ENCODE data around the gene ACSL4. TPM values are rescaled to one million over a fixed set of nuclear protein-coding genes. Genes with fewer than 3 reads are reported as not detected.

Gene ACSL4
- total RNA-seq, 1 donor, result 117 TPM

GRCh38 chrX:109775386-109775785 lies 42.3 kb upstream of the ACSL4 start:
- TF ChIP-seq CTCF (IDR thresholded peaks at IDR 0.05; ENCODE audit: extremely low read depth, low read depth, low read length), result no peak

GRCh38 chrX:109774706-109775105 lies 41.6 kb upstream of the ACSL4 start:
- Histone ChIP-seq H3K4me3 (ENCODE audit: insufficient read depth, low read length) (peak overlapping the region; percentile 34), H3K9me3 (ENCODE audit: low read depth, low read length) (no peaks in the 10 kb centered on the region), H3K27ac (ENCODE audit: low read depth, low read length) (peak overlapping the region; percentile 79), H3K4me2 (ENCODE audit: insufficient read depth, low read length) (peak overlapping the region; percentile 54), H3K36me3 (ENCODE audit: insufficient read depth, low read length) (no peaks in the 10 kb centered on the region), H4K20me1 (ENCODE audit: insufficient read depth, low read length) (no peaks in the 10 kb centered on the region), H3K4me1 (ENCODE audit: insufficient read depth, low read length) (peaks cover 24% of the 10 kb centered on the region), H2AFZ (ENCODE audit: low read length) (no peak overlapping the region), H3K79me2 (ENCODE audit: insufficient read depth, low read length) (no peaks in the 10 kb centered on the region), H3K27me3 (ENCODE audit: insufficient read depth, low read length) (no peaks in the 10 kb centered on the region)
- peak; percentile 65 for DNase-seq (ENCODE audit: insufficient read length, low spot score, missing footprints)
- TF ChIP-seq CTCF (IDR thresholded peaks at IDR 0.05; ENCODE audit: extremely low read depth, low read depth, low read length), result no peak

More at GRCh38 chrX:109775386-109775785, 42.3 kb upstream of the ACSL4 start:
- Histone ChIP-seq H3K27me3 (ENCODE audit: insufficient read depth, low read length) (no peaks in the 10 kb centered on the region), H3K4me3 (ENCODE audit: insufficient read depth, low read length) (no peak overlapping the region), H3K79me2 (ENCODE audit: insufficient read depth, low read length) (no peaks in the 10 kb centered on the region), H3K4me2 (ENCODE audit: insufficient read depth, low read length) (no peak overlapping the region), H3K9me3 (ENCODE audit: low read depth, low read length) (no peaks in the 10 kb centered on the region), H2AFZ (ENCODE audit: low read length) (no peak overlapping the region), H3K36me3 (ENCODE audit: insufficient read depth, low read length) (no peaks in the 10 kb centered on the region), H4K20me1 (ENCODE audit: insufficient read depth, low read length) (no peaks in the 10 kb centered on the region), H3K27ac (ENCODE audit: low read depth, low read length) (peak overlapping the region; percentile 79), H3K4me1 (ENCODE audit: insufficient read depth, low read length) (peaks cover 24% of the 10 kb centered on the region)
- no peak for DNase-seq (ENCODE audit: insufficient read length, low spot score, missing footprints)

GRCh38 chrX:109774136-109774535 lies 41.1 kb upstream of the ACSL4 start:
- DNase-seq (ENCODE audit: insufficient read length, low spot score, missing footprints), result no peak
- no peaks in the 10 kb centered on the region for H3K79me2 ChIP-seq (ENCODE audit: insufficient read depth, low read length)
- peak overlapping the region; percentile 54 for H3K4me2 ChIP-seq (ENCODE audit: insufficient read depth, low read length)
- peak overlapping the region; percentile 79 for H3K27ac ChIP-seq (ENCODE audit: low read depth, low read length)
- no peaks in the 10 kb centered on the region for H3K36me3 ChIP-seq (ENCODE audit: insufficient read depth, low read length)
- H3K4me1 ChIP-seq (ENCODE audit: insufficient read depth, low read length), result peaks cover 24% of the 10 kb centered on the region
- H2AFZ ChIP-seq (ENCODE audit: low read length), result no peak overlapping the region
- no peaks in the 10 kb centered on the region for H3K9me3 ChIP-seq (ENCODE audit: low read depth, low read length)
- H3K4me3 ChIP-seq (ENCODE audit: insufficient read depth, low read length), result peak overlapping the region; percentile 34
- H3K27me3 ChIP-seq (ENCODE audit: insufficient read depth, low read length), result no peaks in the 10 kb centered on the region
- no peak for TF ChIP-seq CTCF (IDR thresholded peaks at IDR 0.05; ENCODE audit: extremely low read depth, low read depth, low read length)
- H4K20me1 ChIP-seq (ENCODE audit: insufficient read depth, low read length), result no peaks in the 10 kb centered on the region

- DNase-seq (ENCODE audit: insufficient read length, low spot score, missing footprints), result no peak
- Histone ChIP-seq H3K27me3 (ENCODE audit: insufficient read depth, low read length) (no peaks in the 10 kb centered on the region), H3K4me1 (ENCODE audit: insufficient read depth, low read length) (peaks cover 24% of the 10 kb centered on the region), H2AFZ (ENCODE audit: low read length) (no peak overlapping the region), H3K4me3 (ENCODE audit: insufficient read depth, low read length) (no peak overlapping the region), H3K27ac (ENCODE audit: low read depth, low read length) (no peak overlapping the region), H3K9me3 (ENCODE audit: low read depth, low read length) (no peaks in the 10 kb centered on the region), H3K79me2 (ENCODE audit: insufficient read depth, low read length) (no peaks in the 10 kb centered on the region), H4K20me1 (ENCODE audit: insufficient read depth, low read length) (no peaks in the 10 kb centered on the region), H3K4me2 (ENCODE audit: insufficient read depth, low read length) (no peak overlapping the region), H3K36me3 (ENCODE audit: insufficient read depth, low read length) (no peaks in the 10 kb centered on the region)
- no peak for TF ChIP-seq CTCF (IDR thresholded peaks at IDR 0.05; ENCODE audit: extremely low read depth, low read depth, low read length)
These were observed 40.3 kb upstream of the ACSL4 start for GRCh38 chrX:109773374-109773773.
